GM23338 (cell line): ENCODE measurements around the gene STK4. TPM values are rescaled to one million over a fixed set of nuclear protein-coding genes. Genes with fewer than 3 reads are reported as not detected.

Experiments
- ATAC-seq: fragments of 200-7000 bp; cut with Tn5 transposase; 3 replicates; pipeline ENCODE4 v1.9.1; 2020
- DNase-seq: peaks from one replicate; pipeline ENCODE4 v3.0.0-alpha.2; 2015; ENCODE audit warnings: low spot score
- H2AFZ ChIP-seq: fragments of 200-600 bp; sonication (generic); 2 replicates; pipeline ENCODE4 v1.8.0; 2016; ENCODE audit warnings: antibody characterized with exemption, mild to moderate bottlenecking, moderate library complexity
- H3F3A ChIP-seq: fragments of 200-600 bp; sonication (generic); replicated peaks from 2 replicates; pipeline ENCODE4 v1.8.0; 2017; ENCODE audit warnings: antibody characterized with exemption, mixed run types, low read depth
- H3K27ac ChIP-seq: fragments of 200-600 bp; sonication (generic); 2 replicates; pipeline ENCODE4 v1.6.1; 2016; ENCODE audit warnings: low read depth
- H3K27me3 ChIP-seq: fragments of 200-600 bp; sonication (generic); 2 replicates; pipeline ENCODE4 v1.8.0; 2016; ENCODE audit warnings: mild to moderate bottlenecking, mixed run types, moderate library complexity; ENCODE audit not compliant: insufficient read depth
- H3K36me3 ChIP-seq: fragments of 200-600 bp; sonication (generic); 2 replicates; pipeline ENCODE4 v1.8.0; 2016; ENCODE audit warnings: mild to moderate bottlenecking; ENCODE audit not compliant: insufficient read depth
- H3K4me1 ChIP-seq: fragments of 200-600 bp; sonication (generic); 2 replicates; pipeline ENCODE4 v1.8.0; 2016; ENCODE audit warnings: mild to moderate bottlenecking, moderate library complexity; ENCODE audit not compliant: insufficient read depth
- H3K4me2 ChIP-seq: fragments of 200-600 bp; sonication (generic); 2 replicates; pipeline ENCODE4 v1.7.1; 2017; ENCODE audit warnings: mixed run types
- H3K4me3 ChIP-seq: fragments of 200-600 bp; sonication (generic); 2 replicates; pipeline ENCODE4 v1.6.1; 2016; ENCODE audit warnings: mixed run types
- H3K79me2 ChIP-seq: fragments of 200-600 bp; sonication (generic); replicated peaks from 2 replicates; pipeline ENCODE4 v1.8.0; 2017; ENCODE audit warnings: mild to moderate bottlenecking; ENCODE audit not compliant: insufficient read depth
- H3K9me2 ChIP-seq: fragments of 200-600 bp; sonication (generic); 2 replicates; pipeline ENCODE4 v1.8.0; 2017; ENCODE audit not compliant: insufficient read depth
- H4K20me1 ChIP-seq: fragments of 200-600 bp; sonication (generic); replicated peaks from 2 replicates; pipeline ENCODE4 v1.8.0; 2017; ENCODE audit warnings: mild to moderate bottlenecking; ENCODE audit not compliant: insufficient read depth
- H3K27ac Mint-ChIP-seq: 2 replicates; pipeline ENCODE4 v1.8.0; 2020; ENCODE audit warnings: inconsistent platforms, mild to moderate bottlenecking, moderate library complexity, mixed read lengths
- H3K27me3 Mint-ChIP-seq: 3 replicates; pipeline ENCODE4 v1.8.0; 2022; ENCODE audit warnings: low read depth, mild to moderate bottlenecking, moderate library complexity, mixed read lengths, inconsistent platforms; ENCODE audit not compliant: insufficient read depth, poor library complexity
- H3K36me3 Mint-ChIP-seq: 3 replicates; pipeline ENCODE4 v1.8.0; 2021; ENCODE audit warnings: low read depth, mild to moderate bottlenecking, inconsistent platforms, moderate library complexity, mixed read lengths
- H3K4me1 Mint-ChIP-seq: 3 replicates; pipeline ENCODE4 v1.8.0; 2020; ENCODE audit warnings: mild to moderate bottlenecking, inconsistent platforms, mixed read lengths
- H3K4me3 Mint-ChIP-seq: 3 replicates; pipeline ENCODE4 v1.8.0; 2021; ENCODE audit warnings: moderate library complexity, mild to moderate bottlenecking, inconsistent platforms, mixed read lengths
- H3K9me3 Mint-ChIP-seq: 3 replicates; pipeline ENCODE4 v1.8.0; 2020; ENCODE audit warnings: moderate library complexity, mild to moderate bottlenecking, inconsistent platforms, mixed read lengths
- EZH2 ChIP-seq: fragments of 200-600 bp; sonication (generic); IDR thresholded peaks from one replicate; pipeline ENCODE4 v1.8.0; 2017; ENCODE audit warnings: antibody characterized with exemption, mild to moderate bottlenecking, low read depth; ENCODE audit not compliant: unreplicated experiment
- EZH2phosphoT487 ChIP-seq: fragments of 200-600 bp; sonication (generic); IDR thresholded peaks from one replicate; pipeline ENCODE4 v1.8.1; 2018; ENCODE audit warnings: antibody characterized with exemption; ENCODE audit not compliant: unreplicated experiment
- JUNB ChIP-seq: IDR thresholded peaks from one replicate; pipeline ENCODE4 v1.6.1; 2016; ENCODE audit warnings: antibody characterized with exemption; ENCODE audit not compliant: unreplicated experiment
- NANOG ChIP-seq: IDR thresholded peaks from 2 replicates; pipeline ENCODE4 v1.6.1; 2016; ENCODE audit warnings: antibody characterized with exemption, borderline replicate concordance
- ZNF114 ChIP-seq: fragments of 250-450 bp; sonication (Bioruptor Pico); IDR thresholded peaks from 2 replicates; pipeline ENCODE4 v1.5.0; 2020; ENCODE audit warnings: mild to moderate bottlenecking, moderate library complexity
- polyA plus RNA-seq: library from polyadenylated mRNA; unstranded; fragments of >200 nt; fragmentation: Nextera tagmentation; extraction: Ambion mirVana; gene quantifications from 2 replicates; pipeline ENCODE4 v1.2.1, GENCODE V29; 2016
- total RNA-seq: library from RNA; depleted of rRNA; stranded (reverse); fragments of >200 nt; shearing (Covaris generic); gene quantifications from 2 replicates; pipeline ENCODE4 v1.2.3, GENCODE V29; 2014
- TF ChIP-seq, protein P1 (sequence below): IDR thresholded peaks from 2 replicates; pipeline ENCODE4 v1.6.1; 2016; ENCODE audit warnings: antibody characterized with exemption
- TF ChIP-seq, protein P2 (sequence below), 2 experiments: fragments of 200-600 bp in 1 of 2; sonication (generic) in 1 of 2; conservative IDR thresholded peaks; 2 replicates each; pipeline versions ENCODE4 v1.5.1 to v1.6.1; 2016 to 2017; ENCODE audit warnings: antibody characterized with exemption in 2 of 2, low read depth in 2 of 2, mild to moderate bottlenecking in 2 of 2, moderate library complexity in 1 of 2

Gene STK4
- total and polyA plus RNA-seq, 2 experiments from 2014 or later, result 37.7 to 58.7 TPM

DNA sequence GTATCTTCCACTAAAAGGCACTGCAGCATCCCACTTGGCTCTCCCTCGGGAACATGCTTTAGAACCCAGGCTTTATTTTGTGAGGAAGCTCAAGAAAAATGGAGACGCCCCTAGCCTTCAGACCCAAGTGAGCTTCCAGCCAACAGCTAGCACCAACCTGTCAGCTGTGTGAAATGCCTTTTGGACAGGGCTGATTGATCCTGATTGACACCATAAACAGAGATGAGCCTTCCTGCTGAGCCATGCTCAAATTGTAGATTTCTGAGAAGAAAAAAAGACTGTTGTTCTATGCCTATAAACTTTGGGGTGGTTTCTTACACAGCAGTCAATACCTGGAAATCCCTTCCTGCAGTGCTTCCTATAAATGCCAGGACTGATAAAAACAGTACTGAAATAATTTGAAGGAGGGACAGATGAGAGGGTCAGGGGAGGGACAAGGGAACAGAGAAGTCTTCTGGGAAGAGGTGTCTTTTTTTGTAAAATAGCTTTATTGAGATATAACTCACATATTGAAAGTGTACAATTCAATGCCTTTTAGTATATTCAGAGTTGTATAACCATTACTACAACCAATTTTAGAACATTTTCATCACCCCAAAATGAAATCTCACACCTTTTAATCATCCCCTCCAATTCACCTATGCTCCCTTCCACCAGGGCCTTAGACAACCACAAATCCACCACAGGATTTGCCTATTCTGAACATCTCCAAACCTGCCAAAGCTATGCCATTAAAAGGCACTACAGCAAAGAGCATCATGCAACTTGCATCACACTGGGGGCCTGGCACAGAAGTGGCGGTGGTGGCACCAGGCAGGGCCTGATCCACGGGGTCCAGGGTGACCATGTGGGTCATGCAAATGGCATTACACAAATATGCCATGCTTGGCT, 2.7 kb upstream of the STK4 start:
- H3K27me3 Mint-ChIP-seq, result peaks cover 24% of the 10 kb centered on the region
- Histone ChIP-seq H3K4me3 (no peak overlapping the region), H3K9me2 (no peaks in the 10 kb centered on the region), H3K27ac (no peak overlapping the region), H4K20me1 (peaks cover 12% of the 10 kb centered on the region), H3K79me2 (peaks cover 34% of the 10 kb centered on the region), H3K4me2 (no peak overlapping the region), H3K4me1 (peaks cover 37% of the 10 kb centered on the region), H3F3A (peaks cover 6% of the 10 kb centered on the region; the same call in 1 of the 2 replicates), H2AFZ (no peak overlapping the region), H3K27me3 (peaks cover 42% of the 10 kb centered on the region), H3K36me3 (no peaks in the 10 kb centered on the region)
- ATAC-seq (no peak), DNase-seq (no peak)
- H3K36me3 Mint-ChIP-seq, result no peaks in the 10 kb centered on the region
- no peaks in the 10 kb centered on the region for H3K9me3 Mint-ChIP-seq
- peaks cover 42% of the 10 kb centered on the region for H3K4me1 Mint-ChIP-seq
- H3K4me3 Mint-ChIP-seq, result no peak overlapping the region
- no peak overlapping the region for H3K27ac Mint-ChIP-seq
- no peak for TF ChIP-seq EZH2phosphoT487
- no peak for TF ChIP-seq JUNB
- TF ChIP-seq NANOG, result no peak
- TF ChIP-seq, protein P1, sequence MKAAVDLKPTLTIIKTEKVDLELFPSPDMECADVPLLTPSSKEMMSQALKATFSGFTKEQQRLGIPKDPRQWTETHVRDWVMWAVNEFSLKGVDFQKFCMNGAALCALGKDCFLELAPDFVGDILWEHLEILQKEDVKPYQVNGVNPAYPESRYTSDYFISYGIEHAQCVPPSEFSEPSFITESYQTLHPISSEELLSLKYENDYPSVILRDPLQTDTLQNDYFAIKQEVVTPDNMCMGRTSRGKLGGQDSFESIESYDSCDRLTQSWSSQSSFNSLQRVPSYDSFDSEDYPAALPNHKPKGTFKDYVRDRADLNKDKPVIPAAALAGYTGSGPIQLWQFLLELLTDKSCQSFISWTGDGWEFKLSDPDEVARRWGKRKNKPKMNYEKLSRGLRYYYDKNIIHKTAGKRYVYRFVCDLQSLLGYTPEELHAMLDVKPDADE, result no peak

DNA sequence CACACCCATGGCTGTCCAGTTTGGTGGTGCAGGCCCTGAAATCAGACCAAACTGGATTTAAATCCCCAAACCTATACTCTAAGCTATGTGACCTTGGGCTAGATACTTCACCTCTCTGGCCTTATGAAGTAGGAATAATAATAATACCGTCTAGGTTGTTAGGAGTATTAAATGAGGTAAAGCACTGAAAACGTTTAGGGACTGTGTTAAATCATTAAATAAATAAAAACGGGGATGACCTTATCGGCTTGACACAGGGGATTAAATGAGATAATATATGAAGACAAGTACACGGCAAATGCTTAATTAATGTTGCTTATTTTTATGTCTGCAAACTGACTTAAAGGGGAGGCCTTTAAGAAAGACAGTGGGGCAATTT, 672 bp upstream of the STK4 start:
- H3K36me3 Mint-ChIP-seq, result no peaks in the 10 kb centered on the region
- H3K4me1 ChIP-seq, result peaks cover 33% of the 10 kb centered on the region
- H3K9me2 ChIP-seq, result no peaks in the 10 kb centered on the region
- peak overlapping the region; percentile 100 for H3K4me3 Mint-ChIP-seq
- H3K9me3 Mint-ChIP-seq, result no peaks in the 10 kb centered on the region
- ATAC-seq (no peak), DNase-seq (no peak)
- H3K36me3 ChIP-seq, result no peaks in the 10 kb centered on the region
- peaks cover 20% of the 10 kb centered on the region for H3K27me3 Mint-ChIP-seq
- H3K4me1 Mint-ChIP-seq, result peaks cover 45% of the 10 kb centered on the region
- H3K4me2 ChIP-seq, result peak overlapping the region; percentile 74
- H3K4me3 ChIP-seq, result peak overlapping the region; percentile 94
- no peak overlapping the region for H3K27ac Mint-ChIP-seq
- peak overlapping the region; percentile 83 for H2AFZ ChIP-seq
- no peak for TF ChIP-seq EZH2phosphoT487
- no peak for TF ChIP-seq NANOG
- TF ChIP-seq, protein P1, result no peak
- TF ChIP-seq EZH2, result no peak
- no peak for TF ChIP-seq ZNF114
- TF ChIP-seq, protein P2, sequence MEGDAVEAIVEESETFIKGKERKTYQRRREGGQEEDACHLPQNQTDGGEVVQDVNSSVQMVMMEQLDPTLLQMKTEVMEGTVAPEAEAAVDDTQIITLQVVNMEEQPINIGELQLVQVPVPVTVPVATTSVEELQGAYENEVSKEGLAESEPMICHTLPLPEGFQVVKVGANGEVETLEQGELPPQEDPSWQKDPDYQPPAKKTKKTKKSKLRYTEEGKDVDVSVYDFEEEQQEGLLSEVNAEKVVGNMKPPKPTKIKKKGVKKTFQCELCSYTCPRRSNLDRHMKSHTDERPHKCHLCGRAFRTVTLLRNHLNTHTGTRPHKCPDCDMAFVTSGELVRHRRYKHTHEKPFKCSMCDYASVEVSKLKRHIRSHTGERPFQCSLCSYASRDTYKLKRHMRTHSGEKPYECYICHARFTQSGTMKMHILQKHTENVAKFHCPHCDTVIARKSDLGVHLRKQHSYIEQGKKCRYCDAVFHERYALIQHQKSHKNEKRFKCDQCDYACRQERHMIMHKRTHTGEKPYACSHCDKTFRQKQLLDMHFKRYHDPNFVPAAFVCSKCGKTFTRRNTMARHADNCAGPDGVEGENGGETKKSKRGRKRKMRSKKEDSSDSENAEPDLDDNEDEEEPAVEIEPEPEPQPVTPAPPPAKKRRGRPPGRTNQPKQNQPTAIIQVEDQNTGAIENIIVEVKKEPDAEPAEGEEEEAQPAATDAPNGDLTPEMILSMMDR (conservative IDR thresholded peaks at IDR 0.05; ENCODE audit: low read depth in 2 of 2), result no peak
- H3K79me2 ChIP-seq, result peaks cover 42% of the 10 kb centered on the region
- H3K27ac ChIP-seq, result no peak overlapping the region
- peaks cover 6% of the 10 kb centered on the region; the same call in 1 of the 2 replicates for H3F3A ChIP-seq
- peaks cover 41% of the 10 kb centered on the region for H3K27me3 ChIP-seq
- peaks cover 15% of the 10 kb centered on the region for H4K20me1 ChIP-seq
